Breast epithelium (tissue), 4 donors: ENCODE results near the gene ZPBP2. TPM values are rescaled to one million over a fixed set of nuclear protein-coding genes. Genes with fewer than 3 reads are reported as not detected.

Experiments
- DNase-seq, 2 donors: peaks; one replicate each; pipeline ENCODE4 v3.0.0-alpha.2; 2019; ENCODE audit warnings: low spot score in 2 of 2
- H3K27ac ChIP-seq, 2 donors: fragments of 200-600 bp; sonication (generic) in 1 of 2; one replicate each; pipeline ENCODE4 v1.5.1; 2016 to 2019; ENCODE audit warnings: mild to moderate bottlenecking in 1 of 2
- H3K27me3 ChIP-seq, 2 donors: fragments of 200-600 bp; sonication (generic) in 1 of 2; one replicate each; pipeline versions ENCODE4 v1.5.1 to v1.6.0; 2017 to 2019; ENCODE audit warnings: control low read depth in 1 of 2, mild to moderate bottlenecking in 1 of 2
- H3K36me3 ChIP-seq: fragments of 200-600 bp; one replicate; pipeline ENCODE4 v1.5.1; 2019
- H3K4me1 ChIP-seq, 2 donors: fragments of 200-600 bp; sonication (generic); one replicate each; pipeline ENCODE4 v1.5.1; 2016 to 2019; ENCODE audit warnings: control low read depth in 1 of 2
- H3K4me3 ChIP-seq, 3 donors: fragments of 200-600 bp; sonication (generic); 1 replicate in 2 of 3; 2 replicates in 1 of 3; pipeline ENCODE4 v1.5.1; 2016 to 2019; ENCODE audit warnings: mild to moderate bottlenecking in 3 of 3, moderate library complexity in 2 of 3
- H3K9me3 ChIP-seq, 2 donors: fragments of 200-600 bp; sonication (generic) in 1 of 2; one replicate each; pipeline ENCODE4 v1.5.1; 2016 to 2019; ENCODE audit warnings: control low read depth in 1 of 2
- CTCF ChIP-seq, 3 donors: fragments of 450-650 bp; IDR thresholded peaks; one replicate each; pipeline ENCODE4 v1.5.1; 2016 to 2017; ENCODE audit warnings: antibody characterized with exemption in 3 of 3, mild to moderate bottlenecking in 3 of 3, moderate library complexity in 3 of 3
- POLR2A ChIP-seq: fragments of 450-650 bp; IDR thresholded peaks from one replicate; pipeline ENCODE4 v1.6.1; 2016; ENCODE audit warnings: antibody characterized with exemption, mild to moderate bottlenecking, moderate library complexity
- POLR2AphosphoS5 ChIP-seq, 3 donors: sonication (generic); formaldehyde crosslinking; IDR thresholded peaks; one replicate each; pipeline ENCODE4 v1.6.1; 2017; ENCODE audit warnings: antibody characterized with exemption in 3 of 3
- intact Hi-C: fragments of 100-400 bp; cut with DNase I; formaldehyde crosslinking; loops from one replicate; pipeline ENCODE4 v1.15.1; 2023; ENCODE audit warnings: low total_unique reads
- total RNA-seq, 3 donors: library from RNA; depleted of rRNA; stranded (reverse); fragments of >200 nt; gene quantifications; one replicate each; pipeline ENCODE4 v1.1.0, GENCODE V29; 2016

The ZPBP2 gene
- total RNA-seq, 3 donors from 2014 or later, result not detected

- Histone ChIP-seq H3K4me1 (no peaks in the 10 kb centered on the region), H3K36me3 (no peaks in the 10 kb centered on the region), H3K9me3 (peaks cover 11% of the 10 kb centered on the region in 2 donors), H3K27ac (no peak overlapping the region), H3K27me3 (peaks cover 0 to 3% of the 10 kb centered on the region in 2 donors), H3K4me3 (no peak overlapping the region)
- TF ChIP-seq POLR2A, result no peak
- no peak for DNase-seq
- intact Hi-C loops, result no loop called here
These were observed 44.5 kb upstream of the ZPBP2 start for GRCh38 chr17:39823407-39824054.

- Histone ChIP-seq H3K9me3 (peaks cover 11% of the 10 kb centered on the region in 2 donors), H3K4me1 (no peaks in the 10 kb centered on the region), H3K4me3 (no peak overlapping the region), H3K27ac (no peak overlapping the region), H3K36me3 (no peaks in the 10 kb centered on the region), H3K27me3 (peaks cover 0 to 3% of the 10 kb centered on the region in 2 donors)
- intact Hi-C loops, result no loop called here
- no peak for DNase-seq
- TF ChIP-seq POLR2A (no peak), CTCF (IDR thresholded peaks at IDR 0.05) (no peak), POLR2AphosphoS5 (IDR thresholded peaks at IDR 0.05) (no peak)
These were observed 41.7 kb upstream of the ZPBP2 start for GRCh38 chr17:39826334-39826733.

GRCh38 chr17:39828443-39828842 is 39.6 kb upstream of the ZPBP2 start:
- peaks cover 8 to 9% of the 10 kb centered on the region in 2 donors for H3K9me3 ChIP-seq
- peaks cover 0 to 3% of the 10 kb centered on the region in 2 donors for H3K27me3 ChIP-seq
- H3K36me3 ChIP-seq, result no peaks in the 10 kb centered on the region
- DNase-seq, result no peak
- TF ChIP-seq POLR2A, result no peak
- TF ChIP-seq CTCF (IDR thresholded peaks at IDR 0.05), result no peak
- no peak for TF ChIP-seq POLR2AphosphoS5 (IDR thresholded peaks at IDR 0.05)
- H3K4me1 ChIP-seq, result no peaks in the 10 kb centered on the region
- intact Hi-C loops, result no loop called here
- H3K4me3 ChIP-seq, result no peak overlapping the region
- H3K27ac ChIP-seq, result no peak overlapping the region

- H3K4me1 ChIP-seq, result no peaks in the 10 kb centered on the region
- H3K27ac ChIP-seq, result no peak overlapping the region
- no peak for TF ChIP-seq POLR2AphosphoS5 (IDR thresholded peaks at IDR 0.05)
- no peak for TF ChIP-seq POLR2A
- no peak for TF ChIP-seq CTCF (IDR thresholded peaks at IDR 0.05)
- no peak for DNase-seq
- intact Hi-C loops, result no loop called here
- no peaks in the 10 kb centered on the region for H3K36me3 ChIP-seq
- peaks cover 0 to under 1% of the 10 kb centered on the region in 2 donors for H3K9me3 ChIP-seq
- peaks cover 0 to under 1% of the 10 kb centered on the region in 2 donors for H3K27me3 ChIP-seq
- H3K4me3 ChIP-seq, result no peak overlapping the region
These were observed 36.4 kb upstream of the ZPBP2 start for GRCh38 chr17:39831588-39831987.

GRCh38 chr17:39834017-39834416 is 34.0 kb upstream of the ZPBP2 start:
- H3K36me3 ChIP-seq, result no peaks in the 10 kb centered on the region
- peaks cover 9 to 22% of the 10 kb centered on the region in 2 donors for H3K9me3 ChIP-seq
- no peak overlapping the region for H3K4me3 ChIP-seq
- no peak overlapping the region for H3K27ac ChIP-seq
- TF ChIP-seq POLR2AphosphoS5 (IDR thresholded peaks at IDR 0.05), result no peak
- TF ChIP-seq CTCF (IDR thresholded peaks at IDR 0.05), result no peak
- no peak for TF ChIP-seq POLR2A
- intact Hi-C loops, result no loop called here
- H3K4me1 ChIP-seq, result no peaks in the 10 kb centered on the region
- H3K27me3 ChIP-seq, result no peaks in the 10 kb centered on the region
- no peak for DNase-seq
